ENCODE measurements around the gene PAPOLA. TPM values are rescaled to one million over a fixed set of nuclear protein-coding genes. Genes with fewer than 3 reads are reported as not detected.
"Not testable (repeated sequence)": the region's sequence is repeated elsewhere in the genome, so short reads cannot be mapped to it uniquely, and the experiment has no call there.

PAPOLA gene
- 100 to 1,000 TPM; 192 to 193 TPM for total RNA-seq

DNA sequence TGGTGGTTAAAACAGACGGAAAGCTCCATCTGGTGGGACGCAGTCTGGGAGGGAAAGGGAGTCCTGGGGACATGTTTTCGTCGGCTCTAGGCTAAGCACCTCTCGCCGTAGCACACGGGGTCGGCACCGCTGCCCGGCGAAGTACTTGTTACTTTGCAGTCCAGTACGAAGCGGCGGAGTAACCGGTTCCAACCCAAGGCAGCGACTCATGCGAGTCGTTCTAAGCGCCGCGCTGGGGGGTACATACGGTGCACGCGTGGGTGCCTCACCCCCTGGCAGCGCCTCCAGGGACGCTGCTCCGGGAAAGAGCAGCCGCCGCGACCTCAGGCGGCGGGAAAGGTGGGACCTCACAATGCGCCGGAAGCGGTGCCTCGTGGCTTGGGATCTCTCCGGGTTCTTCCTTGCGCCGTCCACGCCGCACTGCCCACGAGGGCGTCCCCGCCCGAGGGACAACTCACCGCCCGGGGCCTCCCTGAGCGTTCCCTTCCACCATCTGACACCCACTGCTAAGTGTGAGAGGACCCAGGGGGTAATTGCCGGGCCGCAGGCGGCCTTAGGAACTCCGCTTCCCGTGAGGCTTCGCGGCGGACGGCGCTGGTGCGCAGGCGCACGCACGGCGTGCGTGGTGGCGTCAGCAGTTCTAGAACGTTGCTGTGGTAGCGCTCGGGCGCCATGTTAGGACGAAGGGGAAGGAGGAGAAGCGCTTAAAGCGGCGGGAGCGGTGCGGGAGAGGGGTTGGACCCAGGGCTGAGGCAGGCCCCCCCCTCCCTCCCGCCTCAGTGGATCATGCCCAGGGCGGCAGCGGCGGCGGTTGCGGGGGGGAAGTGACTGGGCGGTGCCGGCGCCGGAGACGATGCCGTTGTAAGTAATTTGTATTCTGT is at the start of gene PAPOLA:
Gene PAPOLA (plus strand): TSS at position 643 of the 881 bp plus-strand sequence. CDS start 211 bp downstream, at position 854.
- Mint-ChIP-seq H3K4me3 (peak within 1 kb of the TSS; percentile 94), H3K9me3 (no peaks in the 10 kb centered on the region), H3K27me3 (peaks cover 9% of the 10 kb centered on the region), H3K27ac (peak within 1 kb of the TSS; percentile 99), H3K36me3 (peaks cover 38% of the 10 kb centered on the region), H3K4me1 (peaks cover 36% of the 10 kb centered on the region)
- DNase-seq, result peak; percentile 95

GRCh38 chr14:96452684-96453083 is 49.5 kb upstream of the PAPOLA start:
- Mint-ChIP-seq H3K9me3 (no peaks in the 10 kb centered on the region), H3K27ac (no peak overlapping the region), H3K27me3 (no peaks in the 10 kb centered on the region), H3K4me3 (no peak overlapping the region), H3K4me1 (no peaks in the 10 kb centered on the region), H3K36me3 (no peaks in the 10 kb centered on the region)
- no peak for DNase-seq

GRCh38 chr14:96455588-96455987 is 46.6 kb upstream of the PAPOLA start:
- Mint-ChIP-seq H3K27me3 (no peaks in the 10 kb centered on the region), H3K4me3 (no peak overlapping the region), H3K4me1 (no peaks in the 10 kb centered on the region), H3K36me3 (no peaks in the 10 kb centered on the region), H3K9me3 (no peaks in the 10 kb centered on the region), H3K27ac (no peak overlapping the region)
- DNase-seq, result no peak

DNA sequence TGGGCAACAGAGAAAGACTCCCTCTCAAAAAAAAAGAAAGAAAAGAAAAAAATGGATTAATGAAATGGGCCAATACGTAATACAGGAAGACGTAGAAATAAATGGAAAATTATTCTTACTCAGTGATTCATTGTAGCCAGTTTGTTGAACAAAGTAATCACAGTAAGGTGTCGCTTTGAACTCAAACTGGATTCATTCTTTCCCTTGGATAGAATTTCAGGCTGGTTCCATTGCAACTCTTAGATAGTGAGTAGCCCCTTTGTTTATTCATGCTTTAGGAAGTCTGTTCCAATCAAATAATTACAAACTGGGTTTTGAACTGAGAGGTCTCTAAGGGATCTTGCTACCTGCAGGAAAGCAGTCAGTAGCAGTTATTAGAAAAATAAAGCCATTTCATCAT is 42.3 kb upstream of the PAPOLA start:
- Mint-ChIP-seq H3K9me3 (no peaks in the 10 kb centered on the region), H3K4me3 (no peak overlapping the region), H3K27ac (no peak overlapping the region), H3K4me1 (peaks cover 13% of the 10 kb centered on the region), H3K27me3 (no peaks in the 10 kb centered on the region), H3K36me3 (no peaks in the 10 kb centered on the region)
- no peak for DNase-seq

DNA sequence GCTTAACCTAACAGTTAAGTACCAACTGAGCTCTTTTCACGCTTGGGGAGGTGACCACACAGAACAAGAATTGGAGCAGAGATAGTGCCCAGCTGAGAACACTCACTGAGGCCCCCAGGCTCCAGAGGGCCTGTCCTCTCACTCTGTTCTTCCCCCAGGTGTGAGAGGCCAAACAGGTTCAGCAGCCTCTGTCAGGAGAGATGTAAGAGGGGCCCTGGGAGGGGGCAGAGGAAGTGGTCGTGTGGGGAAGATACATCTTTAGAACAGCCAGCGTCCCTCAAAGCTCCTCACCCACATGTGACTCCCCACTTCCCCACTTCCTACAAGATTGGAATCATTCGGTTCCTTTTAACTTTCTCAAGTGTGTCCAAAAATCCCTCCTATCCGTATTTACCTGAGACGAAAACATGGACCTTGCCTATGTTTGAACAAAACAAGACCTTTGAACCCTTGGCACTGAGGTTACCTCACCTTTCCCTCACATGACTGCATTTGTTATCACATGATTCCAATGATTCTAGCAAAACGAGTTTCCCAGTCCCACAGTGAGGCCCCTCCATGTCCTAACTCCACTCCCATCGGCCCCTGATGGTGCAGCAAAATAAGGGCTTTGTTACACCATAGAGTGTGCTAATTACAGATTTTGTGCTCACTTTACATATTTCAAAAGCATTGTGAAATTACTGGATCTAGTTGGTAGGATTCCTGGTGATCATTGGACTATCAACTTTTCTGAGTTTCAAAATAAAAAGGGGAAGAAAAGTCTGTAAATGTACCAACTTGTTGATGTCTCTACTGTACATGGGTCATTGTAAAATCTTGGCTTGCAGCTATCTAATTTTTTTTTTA is 40.0 kb upstream of the PAPOLA start:
- Mint-ChIP-seq H3K27ac (no peak overlapping the region), H3K9me3 (no peaks in the 10 kb centered on the region), H3K27me3 (no peaks in the 10 kb centered on the region), H3K4me1 (peaks cover 13% of the 10 kb centered on the region), H3K36me3 (no peaks in the 10 kb centered on the region), H3K4me3 (no peak overlapping the region)
- no peak for DNase-seq

DNA sequence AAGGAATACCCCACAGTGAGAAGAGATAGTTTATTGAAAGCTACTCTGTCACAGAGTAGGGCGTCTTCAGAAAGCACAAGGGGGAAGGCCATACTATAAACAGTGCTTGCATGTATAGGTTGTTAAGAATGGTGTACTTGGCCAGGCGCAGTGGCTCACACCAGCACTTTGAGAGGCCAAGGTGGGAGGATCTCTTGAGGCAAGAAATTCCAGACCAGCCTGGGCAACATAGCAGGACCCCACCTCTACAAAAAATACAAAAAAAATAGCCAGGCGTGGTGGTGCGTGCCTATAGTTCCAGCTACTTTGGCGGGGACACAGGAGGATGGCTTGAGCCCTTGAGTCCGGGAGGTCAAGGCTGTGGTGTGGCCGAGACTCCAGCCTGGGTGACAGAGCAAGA is 38.0 kb upstream of the PAPOLA start:
- H3K4me3 Mint-ChIP-seq, result no peak overlapping the region
- H3K27ac Mint-ChIP-seq, result no peak overlapping the region
- DNase-seq, result no peak
- H3K36me3 Mint-ChIP-seq, result no peaks in the 10 kb centered on the region
- no peaks in the 10 kb centered on the region for H3K27me3 Mint-ChIP-seq
- H3K9me3 Mint-ChIP-seq, result no peaks in the 10 kb centered on the region
- H3K4me1 Mint-ChIP-seq, result peaks cover 13% of the 10 kb centered on the region

DNA sequence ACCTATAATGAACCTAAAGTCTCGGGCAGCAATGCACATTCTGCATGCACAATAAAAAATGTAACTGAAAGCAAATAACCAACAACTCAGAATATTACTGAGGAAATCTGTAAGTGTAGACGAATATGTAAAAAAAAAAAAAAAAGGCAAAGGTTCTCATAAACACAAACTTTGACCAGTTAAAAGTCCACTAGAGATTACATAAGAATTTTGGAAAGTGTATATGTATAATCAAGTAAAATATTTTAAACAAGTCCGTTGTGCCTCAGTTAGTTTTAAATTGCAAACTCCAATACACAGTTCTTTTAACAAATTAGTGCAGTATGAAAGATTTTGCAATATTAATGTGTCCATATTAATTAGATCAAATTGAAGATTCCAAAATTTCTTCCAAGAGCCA is 35.3 kb upstream of the PAPOLA start:
- no peak for DNase-seq
- no peaks in the 10 kb centered on the region for H3K9me3 Mint-ChIP-seq
- H3K36me3 Mint-ChIP-seq, result no peaks in the 10 kb centered on the region
- peaks cover 6% of the 10 kb centered on the region for H3K4me1 Mint-ChIP-seq
- H3K27me3 Mint-ChIP-seq, result no peaks in the 10 kb centered on the region
- H3K4me3 Mint-ChIP-seq, result no peak overlapping the region
- no peak overlapping the region for H3K27ac Mint-ChIP-seq

DNA sequence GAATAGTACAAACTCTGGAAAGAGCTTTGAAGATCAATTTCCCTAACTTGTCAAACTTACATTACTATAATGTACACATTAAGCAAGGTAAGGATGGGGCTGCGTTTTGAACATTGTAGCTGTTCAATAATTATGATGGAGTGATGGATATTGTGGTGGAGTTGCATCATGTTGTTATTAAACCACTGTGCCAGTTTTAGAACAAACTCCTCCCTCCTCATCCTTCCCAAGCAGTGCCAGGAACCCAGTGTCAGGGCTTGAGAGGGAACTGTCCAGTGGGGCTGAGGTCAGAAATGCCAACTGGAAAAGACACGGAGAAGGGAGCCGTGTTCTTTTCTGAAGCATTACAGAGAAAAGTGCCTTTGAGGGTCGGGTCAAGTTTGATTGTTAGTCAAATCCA is 31.9 kb upstream of the PAPOLA start:
- Mint-ChIP-seq H3K9me3 (no peaks in the 10 kb centered on the region), H3K4me1 (no peaks in the 10 kb centered on the region), H3K4me3 (no peak overlapping the region), H3K27ac (no peak overlapping the region), H3K36me3 (no peaks in the 10 kb centered on the region), H3K27me3 (no peaks in the 10 kb centered on the region)
- no peak for DNase-seq

DNA sequence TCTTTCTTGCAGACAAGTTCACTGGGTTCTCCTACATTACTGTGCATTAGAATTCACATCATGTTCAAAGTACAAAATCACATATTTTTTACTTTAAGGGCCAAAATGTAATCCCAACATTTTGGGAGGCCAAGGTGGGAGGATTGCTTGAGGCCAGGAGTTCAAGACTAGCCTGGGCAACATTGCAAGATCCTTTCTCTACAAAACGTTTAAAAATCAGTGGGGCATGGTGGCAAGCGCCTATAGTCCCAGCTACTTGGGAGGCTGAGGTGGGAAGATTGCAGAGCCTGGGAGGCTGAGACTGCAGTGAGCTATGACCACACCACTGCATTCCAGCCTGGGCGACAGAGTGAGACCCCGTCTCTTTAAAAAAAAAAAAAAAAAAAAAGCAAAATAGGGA is 31.2 kb upstream of the PAPOLA start:
- H3K27ac Mint-ChIP-seq, H3K36me3 Mint-ChIP-seq, H3K9me3 Mint-ChIP-seq, H3K4me1 Mint-ChIP-seq, H3K27me3 Mint-ChIP-seq, H3K4me3 Mint-ChIP-seq, DNase-seq: not testable (repeated sequence)

DNA sequence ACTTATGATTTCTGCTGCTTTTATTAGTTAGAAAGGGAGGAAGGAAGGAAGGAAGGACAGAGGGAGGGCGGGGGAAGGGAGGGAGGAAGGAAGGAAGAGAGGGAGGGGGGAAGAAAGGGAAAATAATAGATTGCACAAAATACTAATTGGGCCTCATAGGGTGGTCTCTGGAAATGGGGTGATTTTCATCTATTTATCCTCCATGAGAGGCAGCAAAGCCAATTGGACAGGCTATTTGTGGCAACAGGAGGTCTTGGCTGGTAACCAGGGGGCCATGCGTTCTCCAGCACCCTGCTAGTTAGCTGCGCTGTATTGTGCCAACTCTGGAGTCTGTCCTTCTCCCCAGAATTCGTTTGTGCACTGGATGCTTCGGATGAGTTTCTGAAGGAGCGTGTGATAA is 24.1 kb upstream of the PAPOLA start:
- Mint-ChIP-seq H3K27ac (no peak overlapping the region), H3K36me3 (no peaks in the 10 kb centered on the region), H3K27me3 (peaks cover 3% of the 10 kb centered on the region), H3K9me3 (no peaks in the 10 kb centered on the region), H3K4me3 (no peak overlapping the region), H3K4me1 (no peaks in the 10 kb centered on the region)
- DNase-seq, result no peak

- DNase-seq, result no peak
- Mint-ChIP-seq H3K27me3 (peaks cover 3% of the 10 kb centered on the region), H3K4me3 (no peak overlapping the region), H3K27ac (no peak overlapping the region), H3K36me3 (no peaks in the 10 kb centered on the region), H3K9me3 (no peaks in the 10 kb centered on the region), H3K4me1 (no peaks in the 10 kb centered on the region)
Observed at GRCh38 chr14:96479435-96480146, 22.6 kb upstream of the PAPOLA start.

- no peak overlapping the region for H3K4me3 Mint-ChIP-seq
- no peaks in the 10 kb centered on the region for H3K9me3 Mint-ChIP-seq
- peaks cover 3% of the 10 kb centered on the region for H3K27me3 Mint-ChIP-seq
- no peaks in the 10 kb centered on the region for H3K36me3 Mint-ChIP-seq
- DNase-seq, result no peak
- H3K27ac Mint-ChIP-seq, result no peak overlapping the region
- H3K4me1 Mint-ChIP-seq, result no peaks in the 10 kb centered on the region
Observed at GRCh38 chr14:96481731-96482314, 20.4 kb upstream of the PAPOLA start.

DNA sequence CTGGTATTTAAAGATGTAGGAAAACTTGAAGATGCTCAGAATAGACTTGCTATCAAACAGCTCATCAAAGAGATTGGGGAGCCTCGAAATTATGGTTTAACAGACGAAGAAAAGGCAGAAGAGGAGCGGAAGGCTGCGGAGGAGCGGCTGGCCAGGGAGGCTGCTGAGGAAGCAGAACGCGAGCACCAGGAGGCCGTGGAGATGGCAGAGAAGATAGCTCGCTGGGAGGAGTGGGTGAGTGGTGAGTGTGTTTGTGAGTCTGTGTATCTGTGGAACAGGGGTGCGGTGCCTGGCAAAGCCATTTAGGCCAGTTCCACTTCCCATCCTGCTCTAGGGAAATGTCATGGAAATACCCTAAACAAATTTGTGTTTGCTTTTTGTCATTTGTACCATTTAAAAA is 19.2 kb upstream of the PAPOLA start:
- H3K4me3 Mint-ChIP-seq, result no peak overlapping the region
- H3K27ac Mint-ChIP-seq, result no peak overlapping the region
- DNase-seq, result no peak
- H3K36me3 Mint-ChIP-seq, result no peaks in the 10 kb centered on the region
- no peaks in the 10 kb centered on the region for H3K4me1 Mint-ChIP-seq
- H3K9me3 Mint-ChIP-seq, result no peaks in the 10 kb centered on the region
- peaks cover 3% of the 10 kb centered on the region for H3K27me3 Mint-ChIP-seq

- Mint-ChIP-seq H3K36me3 (no peaks in the 10 kb centered on the region), H3K4me3 (no peak overlapping the region)
Observed at GRCh38 chr14:96484399-96484798, 17.8 kb upstream of the PAPOLA start.

GRCh38 chr14:96486705-96487104 is 15.5 kb upstream of the PAPOLA start:
- no peaks in the 10 kb centered on the region for H3K36me3 Mint-ChIP-seq
- no peaks in the 10 kb centered on the region for H3K9me3 Mint-ChIP-seq
- H3K4me3 Mint-ChIP-seq, result no peak overlapping the region
- H3K4me1 Mint-ChIP-seq, result no peaks in the 10 kb centered on the region
- DNase-seq, result no peak
- H3K27ac Mint-ChIP-seq, result no peak overlapping the region
- H3K27me3 Mint-ChIP-seq, result peaks cover 7% of the 10 kb centered on the region

More at GRCh38 chr14:96484399-96484798, 17.8 kb upstream of the PAPOLA start:
- H3K27me3 Mint-ChIP-seq, result peaks cover 3% of the 10 kb centered on the region
- H3K9me3 Mint-ChIP-seq, result no peaks in the 10 kb centered on the region
- H3K4me1 Mint-ChIP-seq, result no peaks in the 10 kb centered on the region
- no peak for DNase-seq
- no peak overlapping the region for H3K27ac Mint-ChIP-seq
